HG02642 (cell line): ENCODE results near the gene MKRN2OS.

ENCODE experiments used
- ATAC-seq: cut with Tn5 transposase; IDR thresholded peaks from one replicate; pipeline ENCODE4 v1.9.1; 2021; ENCODE audit warnings: mild to moderate bottlenecking; ENCODE audit not compliant: unreplicated experiment, poor library complexity

The MKRN2OS gene

GRCh38 chr3:12545473-12545791 lies at the start of gene MKRN2OS:
Gene MKRN2OS, minus strand, starts transcription at chr3:12545499. Its CDS starts 35 bp downstream, at chr3:12545464.
- ATAC-seq = no peak

GRCh38 chr3:12593473-12593872 lies 48.2 kb upstream of the MKRN2OS start:
- no peak for ATAC-seq

- no peak for ATAC-seq
Observed at GRCh38 chr3:12591997-12592715, 46.9 kb upstream of the MKRN2OS start.

GRCh38 chr3:12591456-12591855 lies 46.2 kb upstream of the MKRN2OS start:
- ATAC-seq = no peak

GRCh38 chr3:12590096-12590495 lies 44.8 kb upstream of the MKRN2OS start:
- ATAC-seq = no peak

- ATAC-seq = no peak
Observed at GRCh38 chr3:12588039-12589009, 43.0 kb upstream of the MKRN2OS start.

GRCh38 chr3:12586403-12586802 lies 41.1 kb upstream of the MKRN2OS start:
- no peak for ATAC-seq

- ATAC-seq = peak; percentile 50
Observed at GRCh38 chr3:12585970-12586369, 40.7 kb upstream of the MKRN2OS start.

GRCh38 chr3:12585181-12585580 lies 39.9 kb upstream of the MKRN2OS start:
- no peak for ATAC-seq

- no peak for ATAC-seq
Observed at GRCh38 chr3:12584083-12584482, 38.8 kb upstream of the MKRN2OS start.

- no peak for ATAC-seq
Observed at GRCh38 chr3:12583280-12583679, 38.0 kb upstream of the MKRN2OS start.

GRCh38 chr3:12582730-12583129 lies 37.4 kb upstream of the MKRN2OS start:
- ATAC-seq = no peak

- ATAC-seq = no peak
Observed at GRCh38 chr3:12579905-12580304, 34.6 kb upstream of the MKRN2OS start.

GRCh38 chr3:12579456-12579855 lies 34.2 kb upstream of the MKRN2OS start:
- no peak for ATAC-seq

- no peak for ATAC-seq
Observed at GRCh38 chr3:12578742-12579141, 33.4 kb upstream of the MKRN2OS start.

- no peak for ATAC-seq
Observed at GRCh38 chr3:12577379-12577778, 32.1 kb upstream of the MKRN2OS start.

GRCh38 chr3:12574661-12575060 lies 29.4 kb upstream of the MKRN2OS start:
- no peak for ATAC-seq

- ATAC-seq = no peak
Observed at GRCh38 chr3:12574131-12574530, 28.8 kb upstream of the MKRN2OS start.

GRCh38 chr3:12571986-12572385 lies 26.7 kb upstream of the MKRN2OS start:
- ATAC-seq = no peak

GRCh38 chr3:12569836-12570235 lies 24.5 kb upstream of the MKRN2OS start:
- no peak for ATAC-seq

GRCh38 chr3:12568747-12569146 lies 23.4 kb upstream of the MKRN2OS start:
- no peak for ATAC-seq
